T-helper 1 cell treated with Interleukin-12 subunit alpha and Interleukin-12 subunit beta and Interleukin-4 antibody, amounts not matched to agents 30 ng/mL and 1 ng/mL, for 36 hours (primary cell): ENCODE measurements around the gene C2CD4B. TPM values are rescaled to one million over a fixed set of nuclear protein-coding genes. Genes with fewer than 3 reads are reported as not detected.

Source experiments
- intact Hi-C: fragments of 100-400 bp; cut with micrococcal nuclease; formaldehyde crosslinking; loops from one replicate; pipeline ENCODE4 v1.15.1; 2024
- total RNA-seq: library from RNA; stranded (reverse); gene quantifications from 2 replicates; pipeline ENCODE4 v1.2.3, GENCODE V29; 2022

Gene C2CD4B
- total RNA-seq, 1 donor from 2014 or later: 0.17 TPM

GRCh38 chr15:62149729-62150128 lies 15.4 kb downstream of the C2CD4B start:
- intact Hi-C loops: no loop called here

GRCh38 chr15:62147551-62147950 lies 17.5 kb downstream of the C2CD4B start:
- intact Hi-C loops: no loop called here

GRCh38 chr15:62147149-62147548 lies 17.9 kb downstream of the C2CD4B start:
- intact Hi-C loops: no loop called here

DNA sequence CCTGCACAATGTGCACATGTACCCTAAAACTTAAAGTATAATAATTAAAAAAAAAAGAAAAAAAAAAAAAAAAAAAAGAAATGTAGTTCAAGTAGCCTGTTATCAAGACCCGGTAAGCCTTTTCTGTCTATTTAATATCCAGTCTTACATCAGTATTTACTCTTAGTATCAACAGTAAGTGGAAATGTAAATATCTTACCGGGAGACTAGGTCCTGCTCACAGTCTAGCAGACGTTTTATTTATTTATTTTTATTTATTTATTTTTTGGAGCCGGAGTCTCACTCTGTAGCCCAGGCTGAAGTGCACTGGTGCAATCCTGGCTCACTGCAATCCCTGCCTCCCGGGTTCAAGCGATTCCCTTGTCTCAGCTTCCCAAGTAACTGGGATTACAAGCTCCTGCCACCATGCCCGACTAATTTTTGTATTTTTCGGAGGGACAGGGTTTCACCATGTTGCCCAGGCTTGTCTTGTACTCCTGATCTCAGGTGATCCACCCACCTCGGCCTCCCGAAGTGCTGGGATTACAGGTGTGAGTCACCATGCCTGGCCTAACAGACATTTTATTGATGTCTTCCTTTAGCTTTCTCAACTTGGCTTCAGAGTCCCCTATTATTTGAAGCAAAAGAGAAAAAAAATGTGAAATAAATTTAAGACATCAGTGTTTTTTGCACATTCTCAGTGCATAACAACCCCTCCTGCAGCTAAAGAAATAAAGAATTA lies 19.9 kb downstream of the C2CD4B start:
- intact Hi-C loops: no loop called here

DNA sequence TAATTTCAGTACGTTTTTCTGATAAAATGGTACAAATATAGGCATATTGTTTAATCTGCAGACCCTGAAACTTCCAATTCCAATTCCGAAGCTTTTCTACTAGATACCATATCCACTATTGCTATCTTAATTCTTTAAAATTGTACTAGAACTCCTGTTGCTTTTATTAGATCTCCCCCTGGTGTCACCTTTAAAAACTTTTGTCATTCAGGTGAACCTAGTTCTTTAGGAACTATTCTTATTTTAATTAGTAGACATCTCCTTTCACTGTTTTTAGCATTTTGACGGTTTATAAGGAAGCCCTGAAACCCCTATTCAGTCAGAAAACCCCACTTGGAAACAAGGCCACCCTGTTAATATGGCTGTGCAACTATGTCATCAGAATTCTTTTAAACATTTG lies 22.3 kb downstream of the C2CD4B start:
- intact Hi-C loops: no loop called here

DNA sequence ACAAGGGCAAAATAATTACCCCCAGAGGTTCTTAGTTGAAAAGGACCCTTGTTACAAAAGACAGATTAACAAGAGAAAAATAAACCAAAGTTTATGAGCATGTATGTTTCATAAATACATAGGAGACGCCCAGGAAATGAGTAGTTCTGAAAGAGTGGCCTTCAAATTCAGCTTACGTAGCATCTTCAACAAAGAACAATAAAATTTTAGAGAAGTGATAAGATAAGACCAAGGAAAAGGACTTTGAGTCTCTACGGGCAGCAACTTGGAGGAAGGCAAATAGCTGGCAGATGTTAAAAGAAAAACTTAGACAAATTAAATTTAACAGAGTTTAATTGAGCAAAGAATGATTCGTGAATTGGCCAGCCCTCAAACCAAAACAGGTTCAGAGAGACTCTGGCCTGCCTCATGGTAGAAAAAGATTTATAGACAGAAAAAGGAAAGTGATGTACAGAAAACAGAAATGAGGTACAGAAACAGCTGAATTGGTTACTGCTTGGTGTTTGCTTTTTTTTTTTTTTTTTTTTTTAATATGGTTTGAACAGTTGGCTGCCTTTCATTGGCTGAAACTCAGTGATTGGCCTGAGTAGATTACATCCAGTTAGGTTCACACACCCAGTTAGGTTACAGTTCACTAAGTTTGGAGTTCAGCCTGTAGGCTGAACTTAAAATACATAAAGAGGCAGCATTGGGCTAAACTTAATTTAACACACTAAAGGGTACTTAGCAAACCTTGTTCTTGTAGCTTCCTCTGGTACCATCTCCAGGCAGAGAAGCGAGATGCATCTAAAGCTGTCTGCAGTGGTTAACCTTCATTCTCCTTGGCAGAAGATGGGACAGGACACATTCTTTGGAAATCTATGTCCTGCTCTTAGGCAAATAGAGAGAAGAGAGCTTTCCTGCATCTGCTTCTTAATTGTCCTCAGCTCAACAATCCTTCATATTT lies 23.2 kb downstream of the C2CD4B start:
- intact Hi-C loops: no loop called here

DNA sequence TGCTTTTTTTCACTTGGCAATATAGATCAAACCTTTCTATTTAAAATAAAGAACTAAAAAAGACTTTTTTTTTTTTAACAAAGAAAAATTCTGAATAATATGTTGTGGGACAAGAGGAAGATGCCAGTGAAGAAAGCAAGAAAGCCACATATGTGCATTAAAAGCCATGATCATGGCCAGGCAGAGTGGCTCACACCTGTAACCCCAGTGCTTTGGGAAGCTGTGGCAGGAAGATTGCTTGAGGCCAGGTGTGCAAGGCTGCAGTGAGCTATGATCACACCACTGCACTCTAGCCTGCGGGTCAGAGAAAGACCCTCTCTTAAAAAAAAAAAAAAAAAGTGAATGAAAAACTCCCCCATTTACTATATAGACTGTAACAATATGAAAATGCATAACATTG lies 23.9 kb downstream of the C2CD4B start:
- intact Hi-C loops: no loop called here

- intact Hi-C loops: no loop called here
These were observed 27.0 kb downstream of the C2CD4B start for GRCh38 chr15:62138124-62138523.

DNA sequence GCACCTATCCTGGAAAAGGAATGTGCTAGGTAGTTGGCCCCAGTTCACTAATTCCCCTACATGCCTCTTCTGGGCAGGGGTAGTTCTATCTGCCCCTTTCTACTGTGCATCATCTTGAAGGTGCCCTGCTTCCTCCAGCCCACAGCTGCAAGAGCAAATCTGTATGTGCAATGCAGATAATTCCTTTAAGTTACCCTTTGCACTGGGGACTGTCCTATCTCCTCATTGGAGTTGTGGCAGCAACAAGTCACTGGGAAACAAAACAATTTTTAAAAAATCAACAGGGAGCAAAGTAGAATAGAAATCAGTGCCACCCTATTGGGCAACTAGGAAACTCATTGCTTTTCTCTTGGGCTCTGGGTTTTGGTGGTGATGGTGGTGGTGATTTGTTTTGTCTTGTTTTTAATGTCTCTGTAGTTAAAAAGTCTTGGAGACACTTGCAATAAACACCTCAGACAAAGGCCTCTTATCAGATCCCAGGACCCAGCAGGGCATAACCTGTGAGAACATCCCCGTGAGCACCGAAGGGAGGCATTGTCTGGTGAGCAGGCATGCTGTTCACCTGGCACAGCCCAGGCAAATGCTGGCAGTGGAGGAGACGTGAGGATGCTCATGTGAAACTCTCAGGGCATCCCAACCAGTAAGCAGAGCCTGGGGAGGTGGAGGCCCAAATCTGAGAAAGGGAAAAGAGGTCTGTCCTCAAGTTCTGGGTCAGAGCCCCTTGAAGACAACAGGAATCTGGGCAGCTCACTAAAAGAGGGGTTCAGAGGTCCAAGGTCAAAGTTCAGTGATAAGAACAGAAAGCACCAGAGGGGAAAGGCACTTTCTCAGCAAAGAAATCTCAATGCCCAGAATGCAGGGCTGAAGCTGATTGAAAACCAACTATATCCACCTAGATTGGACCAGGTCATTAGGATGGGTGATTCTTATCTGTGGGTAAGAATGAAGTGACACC lies 27.9 kb downstream of the C2CD4B start:
- intact Hi-C loops: no loop called here

DNA sequence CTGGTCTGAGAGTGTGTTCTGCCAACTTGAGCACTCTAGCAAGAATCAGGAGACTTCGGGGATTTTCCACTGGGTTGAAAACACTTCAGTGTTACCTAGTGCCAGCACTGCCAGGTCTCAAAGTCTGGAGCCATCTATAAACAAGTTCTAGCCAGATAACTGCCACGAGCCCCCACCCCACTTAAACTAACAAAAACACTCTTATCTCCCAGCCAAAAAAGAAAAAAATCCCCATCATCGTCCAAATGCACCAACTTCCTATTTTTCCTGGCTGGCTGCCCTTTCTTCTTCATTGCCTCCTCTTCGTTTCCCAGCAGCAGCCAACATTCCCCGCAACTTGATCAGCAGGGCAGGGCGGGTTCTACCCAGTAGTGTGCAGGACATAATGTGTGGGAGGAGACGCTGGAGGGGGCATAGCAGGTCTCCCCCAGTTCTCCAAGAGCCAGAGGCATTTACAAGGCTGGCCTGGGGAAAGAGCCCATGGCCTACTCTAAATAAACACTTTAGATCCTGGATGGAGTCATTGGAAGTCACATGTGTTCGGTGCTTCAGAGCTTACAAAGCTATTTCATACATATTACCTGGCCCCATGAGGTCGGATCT lies 29.5 kb downstream of the C2CD4B start:
- intact Hi-C loops: no loop called here

DNA sequence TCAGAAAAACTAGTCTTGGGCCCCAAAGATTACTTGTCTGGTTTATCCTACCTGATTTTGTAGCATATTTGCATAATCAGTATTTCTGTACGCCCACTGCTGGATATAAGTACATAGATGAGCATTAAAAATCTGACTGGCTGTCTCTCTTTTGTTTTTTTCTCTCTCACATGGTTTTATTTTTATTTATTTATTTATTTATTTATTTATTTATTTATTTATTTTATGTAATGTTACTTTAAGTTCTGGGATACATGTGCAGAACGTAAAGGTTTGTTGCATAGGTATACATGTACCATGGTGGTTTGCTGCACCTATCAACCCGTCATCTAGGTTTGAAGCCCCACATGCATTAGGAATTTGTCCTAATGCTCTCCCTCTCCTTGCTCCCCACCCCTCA lies 31.9 kb downstream of the C2CD4B start:
- intact Hi-C loops: no loop called here

DNA sequence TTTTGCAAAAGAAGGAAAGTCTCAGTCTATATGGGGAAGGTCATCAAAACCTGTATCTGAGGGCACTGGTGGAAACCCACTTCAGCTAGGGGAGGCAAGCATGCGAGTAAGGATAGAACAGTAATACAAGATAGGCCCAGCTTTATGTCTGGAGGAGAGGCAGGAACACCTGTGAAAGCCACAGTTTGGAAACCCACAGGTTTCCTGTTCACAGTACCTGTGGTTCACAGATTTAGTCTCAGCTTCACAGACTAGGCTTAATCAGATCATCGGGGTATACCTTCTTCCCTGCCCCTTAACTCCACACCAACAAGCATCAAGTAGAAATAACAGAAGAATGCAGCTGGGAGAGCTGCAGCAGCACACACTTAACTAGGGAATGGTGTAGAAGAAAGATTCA lies 36.2 kb downstream of the C2CD4B start:
- intact Hi-C loops: loop anchor here (10.0 kb wide), 1 partner anchor 126 kb away; no protein-coding TSS in a partner anchor

- intact Hi-C loops: loop anchor here (10.0 kb wide), 1 partner anchor 128 kb away; no protein-coding TSS in a partner anchor
These were observed 38.7 kb downstream of the C2CD4B start for GRCh38 chr15:62126364-62126763.

DNA sequence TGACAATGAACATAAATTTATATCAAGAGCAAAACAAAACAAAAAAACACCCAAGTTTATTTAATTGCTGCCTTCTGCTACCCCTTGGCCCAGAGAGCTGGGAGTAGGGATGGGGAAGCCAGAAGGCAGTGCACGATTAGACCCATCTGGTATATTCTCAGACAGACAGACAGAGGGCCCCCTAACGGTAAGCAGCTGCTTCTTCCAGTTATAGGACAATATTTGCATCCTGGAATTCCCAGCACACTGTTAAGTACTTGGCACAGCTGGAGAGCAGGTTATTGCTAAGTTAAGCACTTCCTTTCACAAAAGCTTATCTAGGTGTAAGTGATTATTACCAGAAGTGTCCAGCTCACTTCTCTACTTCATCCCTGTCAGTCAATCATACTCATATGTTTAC lies 39.3 kb downstream of the C2CD4B start:
- intact Hi-C loops: loop anchor here (2.0 to 10.0 kb wide), 2 partner anchors 37 to 129 kb away; no protein-coding TSS in a partner anchor

GRCh38 chr15:62124973-62125303 lies 40.1 kb downstream of the C2CD4B start:
- intact Hi-C loops: loop anchor here (2.0 to 10.0 kb wide), 2 partner anchors 38 to 130 kb away; no protein-coding TSS in a partner anchor

- intact Hi-C loops: loop anchor here (2.0 to 10.0 kb wide), 2 partner anchors 38 to 130 kb away; no protein-coding TSS in a partner anchor
These were observed 40.7 kb downstream of the C2CD4B start for GRCh38 chr15:62124176-62124972.

GRCh38 chr15:62122249-62122648 lies 42.8 kb downstream of the C2CD4B start:
- intact Hi-C loops: loop anchor here (10.0 kb wide), 1 partner anchor 133 kb away; no protein-coding TSS in a partner anchor

- intact Hi-C loops: loop anchor here (10.0 kb wide), 1 partner anchor 133 kb away; no protein-coding TSS in a partner anchor
These were observed 43.6 kb downstream of the C2CD4B start for GRCh38 chr15:62121273-62122015.

DNA sequence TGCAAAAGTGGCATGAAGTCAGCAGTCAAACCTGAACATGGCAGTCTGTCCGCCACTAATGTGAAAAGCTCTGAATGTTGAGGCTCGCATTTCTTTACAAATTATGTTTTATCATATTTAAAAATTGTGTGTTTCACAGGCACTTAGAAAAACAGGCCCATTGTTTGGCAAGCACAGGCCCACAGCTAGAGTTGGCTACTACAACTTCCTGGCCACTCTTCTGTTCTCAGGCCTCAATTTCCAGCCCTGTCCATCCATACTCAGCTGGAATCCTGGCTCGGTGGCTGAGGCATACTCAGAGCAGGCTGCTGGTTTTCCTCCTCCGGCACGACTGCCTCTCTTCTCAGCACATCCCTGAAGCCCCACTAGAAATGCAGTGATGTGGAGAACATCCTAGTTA lies 44.3 kb downstream of the C2CD4B start:
- intact Hi-C loops: loop anchor here (10.0 kb wide), 1 partner anchor 134 kb away; no protein-coding TSS in a partner anchor
